ENCODE results near the gene FFAR1. TPM values are rescaled to one million over a fixed set of nuclear protein-coding genes. Genes with fewer than 3 reads are reported as not detected.

The FFAR1 gene
- total and polyA plus RNA-seq, 2 donors (not counting 1 experiment from before 2014, with no cell fraction given), result not detected

DNA sequence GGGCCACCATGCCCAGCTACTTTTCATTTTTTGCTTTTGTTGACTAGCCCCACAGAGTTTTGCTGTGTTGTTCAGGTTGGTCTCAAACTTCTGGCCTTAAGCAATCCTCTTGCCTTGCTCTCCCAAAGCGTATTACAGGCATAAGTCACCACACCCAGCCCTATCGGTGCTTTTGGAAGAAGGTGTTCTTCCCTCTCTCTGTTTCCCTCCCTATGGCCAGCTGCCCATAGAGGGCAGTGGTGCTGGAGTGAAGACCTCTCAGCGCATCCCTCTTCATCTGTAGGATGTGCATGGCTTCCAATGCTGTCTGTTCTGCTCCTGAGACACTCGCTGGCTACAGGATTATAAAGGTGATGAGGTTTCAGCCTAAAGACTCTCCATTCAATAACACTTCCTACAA lies 20.1 kb upstream of the FFAR1 start:
- DNase-seq (ENCODE audit: low read depth in 2 of 2), result no peak
- no peak overlapping the region for H2AFZ ChIP-seq (ENCODE audit: low read length)
- no peak overlapping the region for H3K4me2 ChIP-seq (ENCODE audit: extremely low read depth, insufficient read depth, low read length)
- no peak overlapping the region for H3K9ac ChIP-seq (ENCODE audit: insufficient read depth, low read length)
- no peaks in the 10 kb centered on the region for H4K20me1 ChIP-seq (ENCODE audit: control insufficient read depth, extremely low read depth, insufficient read depth, low read length)
- TF ChIP-seq, protein P1, sequence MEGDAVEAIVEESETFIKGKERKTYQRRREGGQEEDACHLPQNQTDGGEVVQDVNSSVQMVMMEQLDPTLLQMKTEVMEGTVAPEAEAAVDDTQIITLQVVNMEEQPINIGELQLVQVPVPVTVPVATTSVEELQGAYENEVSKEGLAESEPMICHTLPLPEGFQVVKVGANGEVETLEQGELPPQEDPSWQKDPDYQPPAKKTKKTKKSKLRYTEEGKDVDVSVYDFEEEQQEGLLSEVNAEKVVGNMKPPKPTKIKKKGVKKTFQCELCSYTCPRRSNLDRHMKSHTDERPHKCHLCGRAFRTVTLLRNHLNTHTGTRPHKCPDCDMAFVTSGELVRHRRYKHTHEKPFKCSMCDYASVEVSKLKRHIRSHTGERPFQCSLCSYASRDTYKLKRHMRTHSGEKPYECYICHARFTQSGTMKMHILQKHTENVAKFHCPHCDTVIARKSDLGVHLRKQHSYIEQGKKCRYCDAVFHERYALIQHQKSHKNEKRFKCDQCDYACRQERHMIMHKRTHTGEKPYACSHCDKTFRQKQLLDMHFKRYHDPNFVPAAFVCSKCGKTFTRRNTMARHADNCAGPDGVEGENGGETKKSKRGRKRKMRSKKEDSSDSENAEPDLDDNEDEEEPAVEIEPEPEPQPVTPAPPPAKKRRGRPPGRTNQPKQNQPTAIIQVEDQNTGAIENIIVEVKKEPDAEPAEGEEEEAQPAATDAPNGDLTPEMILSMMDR (conservative IDR thresholded peaks at IDR 0.05 in 1 of 2, IDR thresholded peaks at IDR 0.05 in 1 of 2; ENCODE audit: low read depth in 1 of 2, low read length in 2 of 2), result peak in 1 of 2 donors; percentile 16
- TF ChIP-seq EZH2 (IDR thresholded peaks at IDR 0.05; ENCODE audit: low read length, missing control alignments), result no peak
- H3K27ac ChIP-seq (ENCODE audit: insufficient read depth, low read length), result no peak overlapping the region
- no peaks in the 10 kb centered on the region for H3K4me1 ChIP-seq (ENCODE audit: control insufficient read depth, extremely low read depth, insufficient read depth, low read length)
- H3K79me2 ChIP-seq (ENCODE audit: control insufficient read depth, insufficient read depth, low read length), result no peaks in the 10 kb centered on the region
- H3K9me3 ChIP-seq (ENCODE audit: control insufficient read depth, insufficient read depth, low read depth, low read length), result no peaks in the 10 kb centered on the region
- no peak overlapping the region for H3K4me3 ChIP-seq (replicated peaks in 1 of 4; ENCODE audit: control extremely low read depth in 1 of 4, insufficient read depth in 1 of 4, low read depth in 3 of 4, low read length in 4 of 4)
- H3K36me3 ChIP-seq (ENCODE audit: control insufficient read depth, insufficient read depth, low read length), result no peaks in the 10 kb centered on the region
- H3K27me3 ChIP-seq (ENCODE audit: control insufficient read depth, insufficient read depth, low read length), result no peaks in the 10 kb centered on the region

DNA sequence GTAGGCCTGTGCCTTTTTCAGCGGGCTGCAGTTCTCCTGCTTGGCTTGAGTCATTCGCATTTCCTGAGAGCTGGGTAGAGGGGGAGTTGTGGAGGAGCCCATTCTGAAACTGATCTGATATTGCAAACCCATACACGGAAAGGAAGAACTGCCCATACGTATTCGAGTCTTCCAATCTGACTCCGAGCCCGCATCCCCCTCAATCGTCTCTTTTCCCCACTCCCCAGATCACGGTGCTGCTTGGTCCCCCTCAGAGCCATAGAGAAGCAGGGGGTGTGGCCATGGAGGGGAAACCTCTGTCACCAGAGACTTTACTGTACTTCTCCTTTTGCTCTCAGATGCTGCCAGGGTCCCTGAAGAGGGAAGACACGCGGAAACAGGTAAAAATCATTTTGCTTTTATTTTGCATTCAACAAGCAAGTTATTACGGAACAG lies 18.8 kb upstream of the FFAR1 start, which contains the start of gene CD22:
TSS of gene CD22 (plus strand) at position 337 of the 435 bp plus-strand sequence. CDS start 2,854 bp downstream, outside the sequence.
- H2AFZ ChIP-seq (ENCODE audit: low read length), result no peak within 1 kb of the TSS
- DNase-seq (ENCODE audit: low read depth in 2 of 2), result no peak
- no peaks in the 10 kb centered on the region for H3K9me3 ChIP-seq (ENCODE audit: control insufficient read depth, insufficient read depth, low read depth, low read length)
- no peak within 1 kb of the TSS for H3K4me2 ChIP-seq (ENCODE audit: extremely low read depth, insufficient read depth, low read length)
- H3K79me2 ChIP-seq (ENCODE audit: control insufficient read depth, insufficient read depth, low read length), result no peaks in the 10 kb centered on the region
- H3K4me3 ChIP-seq (replicated peaks in 1 of 4; ENCODE audit: control extremely low read depth in 1 of 4, insufficient read depth in 1 of 4, low read depth in 3 of 4, low read length in 4 of 4), result no peak within 1 kb of the TSS
- no peak within 1 kb of the TSS for H3K27ac ChIP-seq (ENCODE audit: insufficient read depth, low read length)
- TF ChIP-seq, protein P1 (conservative IDR thresholded peaks at IDR 0.05 in 1 of 2, IDR thresholded peaks at IDR 0.05 in 1 of 2; ENCODE audit: low read depth in 1 of 2, low read length in 2 of 2), result no peak
- no peak for TF ChIP-seq EZH2 (IDR thresholded peaks at IDR 0.05; ENCODE audit: low read length, missing control alignments)
- H4K20me1 ChIP-seq (ENCODE audit: control insufficient read depth, extremely low read depth, insufficient read depth, low read length), result no peaks in the 10 kb centered on the region
- H3K27me3 ChIP-seq (ENCODE audit: control insufficient read depth, insufficient read depth, low read length), result no peaks in the 10 kb centered on the region
- H3K9ac ChIP-seq (ENCODE audit: insufficient read depth, low read length), result no peak within 1 kb of the TSS
- H3K4me1 ChIP-seq (ENCODE audit: control insufficient read depth, extremely low read depth, insufficient read depth, low read length), result no peaks in the 10 kb centered on the region
- no peaks in the 10 kb centered on the region for H3K36me3 ChIP-seq (ENCODE audit: control insufficient read depth, insufficient read depth, low read length)

DNA sequence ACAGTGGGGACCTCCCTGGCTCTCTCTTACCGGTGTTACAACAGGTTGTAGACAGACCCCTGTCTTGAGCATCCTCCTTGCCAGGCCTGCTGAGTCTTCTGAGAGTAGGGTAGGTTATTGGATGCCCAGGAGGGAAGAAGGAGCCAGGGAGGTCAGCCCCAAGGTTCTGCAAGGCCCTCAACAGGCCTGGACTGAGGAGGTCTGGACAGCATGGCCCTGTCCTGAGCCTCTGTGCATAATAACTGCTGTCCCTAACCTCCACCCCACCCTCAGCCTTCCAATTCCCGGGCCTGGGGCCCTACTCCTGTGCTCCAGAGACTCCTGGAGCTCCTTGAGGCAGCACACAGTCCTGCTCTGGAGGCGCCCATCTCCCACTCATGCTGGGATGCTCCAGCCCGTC lies 18.4 kb upstream of the FFAR1 start:
- DNase-seq (ENCODE audit: low read depth in 2 of 2), result no peak
- Histone ChIP-seq H3K4me3 (replicated peaks in 1 of 4; ENCODE audit: control extremely low read depth in 1 of 4, insufficient read depth in 1 of 4, low read depth in 3 of 4, low read length in 4 of 4) (no peak overlapping the region), H3K4me2 (ENCODE audit: extremely low read depth, insufficient read depth, low read length) (no peak overlapping the region), H2AFZ (ENCODE audit: low read length) (no peak overlapping the region), H3K9ac (ENCODE audit: insufficient read depth, low read length) (no peak overlapping the region), H3K27ac (ENCODE audit: insufficient read depth, low read length) (no peak overlapping the region), H3K27me3 (ENCODE audit: control insufficient read depth, insufficient read depth, low read length) (no peaks in the 10 kb centered on the region), H3K79me2 (ENCODE audit: control insufficient read depth, insufficient read depth, low read length) (no peaks in the 10 kb centered on the region), H3K4me1 (ENCODE audit: control insufficient read depth, extremely low read depth, insufficient read depth, low read length) (no peaks in the 10 kb centered on the region), H3K9me3 (ENCODE audit: control insufficient read depth, insufficient read depth, low read depth, low read length) (no peaks in the 10 kb centered on the region), H3K36me3 (ENCODE audit: control insufficient read depth, insufficient read depth, low read length) (no peaks in the 10 kb centered on the region), H4K20me1 (ENCODE audit: control insufficient read depth, extremely low read depth, insufficient read depth, low read length) (no peaks in the 10 kb centered on the region)
- no peak for TF ChIP-seq EZH2 (IDR thresholded peaks at IDR 0.05; ENCODE audit: low read length, missing control alignments)
- TF ChIP-seq, protein P1 (conservative IDR thresholded peaks at IDR 0.05 in 1 of 2, IDR thresholded peaks at IDR 0.05 in 1 of 2; ENCODE audit: low read depth in 1 of 2, low read length in 2 of 2), result no peak

Measured in fibroblast of lung (primary cell).